ENCODE measurements around the gene SCNN1A.
A peak's percentile ranks its signal among the peaks of the same experiment; 100 is the strongest.

SCNN1A gene

GRCh38 chr12:6337958-6338433 is 37.4 kb downstream of the SCNN1A start:
- no peak for DNase-seq (ENCODE audit: low read depth, low spot score)
- H3K4me3 ChIP-seq (ENCODE audit: low read depth, low read length), result peak overlapping the region; percentile 98
- TF ChIP-seq, protein P1, sequence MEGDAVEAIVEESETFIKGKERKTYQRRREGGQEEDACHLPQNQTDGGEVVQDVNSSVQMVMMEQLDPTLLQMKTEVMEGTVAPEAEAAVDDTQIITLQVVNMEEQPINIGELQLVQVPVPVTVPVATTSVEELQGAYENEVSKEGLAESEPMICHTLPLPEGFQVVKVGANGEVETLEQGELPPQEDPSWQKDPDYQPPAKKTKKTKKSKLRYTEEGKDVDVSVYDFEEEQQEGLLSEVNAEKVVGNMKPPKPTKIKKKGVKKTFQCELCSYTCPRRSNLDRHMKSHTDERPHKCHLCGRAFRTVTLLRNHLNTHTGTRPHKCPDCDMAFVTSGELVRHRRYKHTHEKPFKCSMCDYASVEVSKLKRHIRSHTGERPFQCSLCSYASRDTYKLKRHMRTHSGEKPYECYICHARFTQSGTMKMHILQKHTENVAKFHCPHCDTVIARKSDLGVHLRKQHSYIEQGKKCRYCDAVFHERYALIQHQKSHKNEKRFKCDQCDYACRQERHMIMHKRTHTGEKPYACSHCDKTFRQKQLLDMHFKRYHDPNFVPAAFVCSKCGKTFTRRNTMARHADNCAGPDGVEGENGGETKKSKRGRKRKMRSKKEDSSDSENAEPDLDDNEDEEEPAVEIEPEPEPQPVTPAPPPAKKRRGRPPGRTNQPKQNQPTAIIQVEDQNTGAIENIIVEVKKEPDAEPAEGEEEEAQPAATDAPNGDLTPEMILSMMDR (IDR thresholded peaks at IDR 0.05; ENCODE audit: low read depth, low read length), result no peak
- in situ Hi-C loops (cut with HindIII; ENCODE audit: low sequenced_read_pairs), result no loop called here

DNA sequence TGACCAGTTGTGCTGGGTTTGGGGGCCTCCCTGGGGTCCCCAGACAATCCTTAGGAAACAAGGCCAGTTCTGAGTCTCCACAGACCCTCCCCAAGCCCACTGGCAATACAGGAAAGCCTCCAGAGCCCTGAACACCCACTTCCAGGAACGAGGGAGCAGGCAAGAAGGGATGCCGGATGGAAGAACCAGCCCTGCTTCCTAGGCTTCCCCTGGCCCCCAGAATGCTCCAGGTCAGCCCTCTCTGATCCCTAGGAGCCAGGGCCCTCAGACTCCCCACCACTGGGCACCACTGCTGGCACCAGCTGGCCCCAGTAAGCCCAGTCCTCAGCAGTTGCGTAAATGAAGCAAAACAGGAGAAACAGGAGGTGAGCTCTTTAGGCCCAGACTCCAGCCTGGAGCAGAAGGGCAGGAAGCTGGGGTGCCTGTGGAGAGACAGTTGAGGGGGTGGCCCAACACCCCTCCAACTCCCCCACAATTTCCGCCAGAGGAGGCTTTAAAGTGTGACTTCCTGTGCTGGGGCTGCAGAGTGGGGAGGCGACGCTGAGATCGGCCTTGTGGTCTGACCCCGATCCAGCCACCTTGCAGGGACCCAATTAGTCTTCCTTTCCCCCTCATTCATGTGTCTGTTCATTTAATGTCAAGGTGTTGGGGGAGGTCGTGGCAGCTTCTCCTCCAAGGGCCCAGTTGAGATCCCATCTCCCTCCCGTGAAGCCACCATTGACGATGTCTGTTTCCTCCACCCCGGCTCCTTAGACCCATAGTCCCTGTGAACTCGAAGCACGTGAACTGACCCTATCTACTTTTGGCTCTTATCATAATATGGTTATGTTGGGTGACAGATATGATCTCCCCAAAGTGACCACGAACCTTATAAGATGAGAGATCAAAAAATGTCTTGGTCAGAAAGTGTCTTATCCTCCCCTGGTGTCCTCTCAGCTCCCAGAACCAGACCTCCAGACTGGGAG is 38.2 kb downstream of the SCNN1A start:
- H3K4me3 ChIP-seq (ENCODE audit: low read depth, low read length), result peak overlapping the region; percentile 98
- TF ChIP-seq, protein P1 (IDR thresholded peaks at IDR 0.05; ENCODE audit: low read depth, low read length), result no peak
- in situ Hi-C loops (cut with HindIII; ENCODE audit: low sequenced_read_pairs), result no loop called here
- no peak for DNase-seq (ENCODE audit: low read depth, low spot score)

DNA sequence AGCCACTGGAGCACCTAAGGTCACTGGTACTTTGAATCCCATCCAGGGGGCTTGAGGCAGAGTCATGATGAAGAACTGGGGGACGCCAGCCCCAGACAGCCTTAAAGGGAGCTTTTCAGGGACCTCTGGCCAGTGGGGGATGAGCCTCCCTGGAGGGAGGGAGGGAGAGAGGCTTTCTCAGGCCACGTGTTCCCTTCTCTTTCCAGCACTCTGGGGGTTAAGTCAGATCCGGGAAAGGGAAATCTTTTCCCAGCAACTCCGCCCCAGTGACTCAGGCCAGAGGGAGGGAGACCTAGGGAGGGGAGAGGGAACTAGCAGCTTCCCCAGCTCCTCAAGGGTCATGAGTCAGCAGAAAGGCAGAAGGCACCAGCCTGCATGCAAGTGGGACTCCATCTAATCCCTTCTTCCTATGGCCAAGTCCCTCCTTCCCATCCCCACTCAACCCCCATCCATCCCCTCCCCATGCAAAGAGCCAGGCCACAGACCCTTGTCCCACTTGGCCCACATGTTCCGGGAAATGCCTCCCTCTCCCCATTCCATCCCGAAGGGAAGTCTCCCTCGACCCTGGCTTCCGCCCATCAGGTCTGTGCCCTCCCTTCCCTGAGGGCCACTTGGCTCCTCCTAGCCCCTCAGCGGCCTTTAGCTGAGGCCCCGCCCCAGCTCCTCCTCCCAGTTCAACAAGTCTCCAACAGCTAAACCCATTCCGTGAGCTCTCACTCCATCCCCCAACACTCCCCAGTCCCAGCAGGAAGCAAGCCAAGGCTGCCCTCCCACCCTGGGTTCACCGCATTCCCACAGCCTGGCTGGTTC is 39.1 kb downstream of the SCNN1A start:
- peak overlapping the region; percentile 30 for H3K4me3 ChIP-seq (ENCODE audit: low read depth, low read length)
- DNase-seq (ENCODE audit: low read depth, low spot score), result peak; percentile 99
- in situ Hi-C loops (cut with HindIII; ENCODE audit: low sequenced_read_pairs), result no loop called here
- TF ChIP-seq, protein P1 (IDR thresholded peaks at IDR 0.05; ENCODE audit: low read depth, low read length), result no peak

GRCh38 chr12:6335451-6336078 is 39.8 kb downstream of the SCNN1A start:
- TF ChIP-seq, protein P1 (IDR thresholded peaks at IDR 0.05; ENCODE audit: low read depth, low read length), result peak; percentile 74
- in situ Hi-C loops (cut with HindIII; ENCODE audit: low sequenced_read_pairs), result no loop called here
- H3K4me3 ChIP-seq (ENCODE audit: low read depth, low read length), result peak overlapping the region; percentile 28
- DNase-seq (ENCODE audit: low read depth, low spot score), result peak; percentile 87

DNA sequence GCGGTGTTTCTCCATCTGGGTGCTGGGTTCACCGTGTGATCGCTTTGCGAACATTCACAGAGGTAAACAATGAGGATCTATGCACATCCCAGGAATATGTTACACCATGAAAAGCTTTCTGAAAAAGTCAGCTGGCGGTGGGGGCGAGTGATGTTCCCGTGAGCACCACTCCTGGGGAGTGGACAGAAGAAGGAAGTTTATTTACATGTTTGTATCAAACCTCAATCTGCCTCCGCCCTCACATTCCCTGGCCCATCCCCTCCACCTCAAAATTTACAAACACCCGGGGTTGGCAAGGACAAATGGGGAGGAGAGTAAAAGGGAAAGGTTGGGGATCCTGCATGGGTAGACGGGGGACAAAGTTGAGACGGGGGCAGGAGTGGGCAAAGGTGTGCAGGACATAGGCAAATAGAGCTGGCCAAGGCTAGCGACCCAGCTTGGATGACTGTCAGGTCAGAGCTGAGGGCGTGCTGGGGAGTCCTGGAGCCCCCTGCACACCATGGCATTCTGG is 40.4 kb downstream of the SCNN1A start:
- TF ChIP-seq, protein P1 (IDR thresholded peaks at IDR 0.05; ENCODE audit: low read depth, low read length), result no peak
- no peak for DNase-seq (ENCODE audit: low read depth, low spot score)
- in situ Hi-C loops (cut with HindIII; ENCODE audit: low sequenced_read_pairs), result no loop called here
- peak overlapping the region; percentile 10 for H3K4me3 ChIP-seq (ENCODE audit: low read depth, low read length)

- DNase-seq (ENCODE audit: low read depth, low spot score), result no peak
- no peak overlapping the region for H3K4me3 ChIP-seq (ENCODE audit: low read depth, low read length)
- in situ Hi-C loops (cut with HindIII; ENCODE audit: low sequenced_read_pairs), result no loop called here
- TF ChIP-seq, protein P1 (IDR thresholded peaks at IDR 0.05; ENCODE audit: low read depth, low read length), result no peak
These were observed 41.0 kb downstream of the SCNN1A start for GRCh38 chr12:6334359-6334758.
